KG1 (cell line): ENCODE results near the gene SLC25A25.
"Not testable (repeated sequence)": the region's sequence is repeated elsewhere in the genome, so short reads cannot be mapped to it uniquely, and the experiment has no call there.

ENCODE experiments used
- DNase-seq: peaks from one replicate; lab custom pipeline; 2025; lab: John Stamatoyannopoulos, UW

Gene SLC25A25

GRCh38 chr9:128051932-128052709 lies 15.9 kb upstream of the SLC25A25 start:
- DNase-seq: no peak

- DNase-seq: no peak
These were observed 14.5 kb upstream of the SLC25A25 start for GRCh38 chr9:128053560-128053959.

GRCh38 chr9:128054087-128054486 lies 13.9 kb upstream of the SLC25A25 start:
- DNase-seq: no peak

GRCh38 chr9:128055344-128056040 lies 12.5 kb upstream of the SLC25A25 start:
- DNase-seq: no peak

- no peak for DNase-seq
These were observed 11.9 kb upstream of the SLC25A25 start for GRCh38 chr9:128056086-128056485.

- no peak for DNase-seq
These were observed 10.9 kb upstream of the SLC25A25 start for GRCh38 chr9:128056887-128057723.

- DNase-seq: no peak
These were observed 10.2 kb upstream of the SLC25A25 start for GRCh38 chr9:128057724-128058409.

GRCh38 chr9:128059365-128059983 lies 8.6 kb upstream of the SLC25A25 start:
- DNase-seq: no peak

GRCh38 chr9:128061275-128061960 lies 6.6 kb upstream of the SLC25A25 start:
- peak; percentile 30 for DNase-seq

- no peak for DNase-seq
These were observed 5.8 kb upstream of the SLC25A25 start for GRCh38 chr9:128062279-128062678.

GRCh38 chr9:128062846-128063831 lies 4.9 kb upstream of the SLC25A25 start:
- DNase-seq: no peak

- DNase-seq: no peak
These were observed 1.9 kb upstream of the SLC25A25 start for GRCh38 chr9:128065907-128066712.

GRCh38 chr9:128066713-128067644 lies 1.1 kb upstream of the SLC25A25 start, which contains the start of gene NAIF1:
Gene NAIF1 (minus strand): TSS chr9:128067320. CDS start chr9:128067101, 219 bp downstream.
- DNase-seq: peak; percentile 99

- no peak for DNase-seq
These were observed 564 bp downstream of the SLC25A25 start for GRCh38 chr9:128068386-128069205.

GRCh38 chr9:128070874-128071273 lies 2.8 kb downstream of the SLC25A25 start:
- DNase-seq: no peak

- DNase-seq: not testable (repeated sequence)
These were observed 3.4 kb downstream of the SLC25A25 start for GRCh38 chr9:128071475-128071874.
